ENCODE measurements around the gene FYB1.

Gene FYB1

DNA sequence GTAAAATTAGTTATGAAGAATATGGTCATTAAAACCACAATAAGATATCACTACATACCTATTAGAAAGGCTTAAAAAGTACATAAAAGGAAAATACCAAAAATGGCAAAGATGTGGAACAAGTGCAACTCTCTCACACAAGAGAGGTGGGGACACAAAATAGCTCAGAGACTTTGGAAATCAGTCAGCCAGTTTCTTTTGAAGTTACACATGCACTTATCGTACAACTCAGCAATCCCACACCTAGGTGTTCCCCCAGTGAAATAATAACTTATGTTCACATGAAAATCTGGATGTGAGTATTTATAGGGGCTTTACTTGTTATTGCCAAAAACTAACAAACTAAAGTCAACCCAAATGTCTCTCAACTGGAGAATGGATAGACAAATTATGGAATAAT lies 135.4 kb downstream of the FYB1 start:
- no peak for DNase-seq (ENCODE audit: low spot score)

DNA sequence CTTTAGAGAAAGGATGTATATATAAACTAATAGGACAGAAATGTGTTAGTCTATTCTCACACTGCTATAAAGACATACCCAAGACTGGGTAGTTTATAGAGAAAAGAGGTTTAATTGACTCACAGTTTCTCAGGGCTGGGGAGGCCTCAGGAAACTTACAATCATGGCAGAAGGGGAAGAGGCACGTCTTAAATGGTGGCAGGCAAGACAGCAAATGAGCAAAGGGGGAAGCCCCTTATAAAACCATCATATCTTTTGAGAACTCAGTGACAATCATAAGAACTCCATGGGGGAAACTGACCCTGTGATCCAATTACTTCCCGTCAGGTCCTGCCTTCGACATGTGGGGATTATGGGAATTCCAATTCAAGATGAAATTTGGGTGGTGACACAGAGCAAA lies 136.4 kb downstream of the FYB1 start:
- no peak for DNase-seq (ENCODE audit: low spot score)

DNA sequence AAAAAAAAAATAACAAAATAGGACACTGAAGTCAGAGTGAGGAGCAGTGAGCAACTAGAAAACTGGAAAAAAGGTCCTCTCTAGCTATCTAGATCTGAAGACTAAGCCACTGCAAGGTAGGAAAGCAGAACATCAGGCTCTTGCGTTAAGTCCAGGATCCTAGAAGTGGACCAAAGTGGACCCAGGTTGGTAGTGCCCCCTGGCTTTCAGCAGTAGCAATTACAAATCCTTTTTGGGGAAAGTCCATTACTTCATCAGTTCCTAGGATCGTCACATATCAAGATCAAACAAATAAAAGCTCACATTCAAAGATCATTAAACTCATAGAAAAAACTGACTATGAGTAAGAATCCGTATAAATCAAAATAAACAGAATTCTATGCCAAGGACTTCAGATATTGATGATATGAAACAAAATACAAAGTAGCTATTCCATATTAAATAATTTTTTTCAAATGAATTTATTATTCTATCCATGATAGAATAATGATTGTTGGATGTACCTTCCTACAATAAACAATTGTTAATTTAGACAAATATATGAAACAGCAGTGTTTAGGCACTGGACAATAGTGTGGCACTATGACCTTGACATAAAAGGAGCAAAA lies 138.7 kb downstream of the FYB1 start:
- DNase-seq (ENCODE audit: low spot score), result peak; percentile 48

DNA sequence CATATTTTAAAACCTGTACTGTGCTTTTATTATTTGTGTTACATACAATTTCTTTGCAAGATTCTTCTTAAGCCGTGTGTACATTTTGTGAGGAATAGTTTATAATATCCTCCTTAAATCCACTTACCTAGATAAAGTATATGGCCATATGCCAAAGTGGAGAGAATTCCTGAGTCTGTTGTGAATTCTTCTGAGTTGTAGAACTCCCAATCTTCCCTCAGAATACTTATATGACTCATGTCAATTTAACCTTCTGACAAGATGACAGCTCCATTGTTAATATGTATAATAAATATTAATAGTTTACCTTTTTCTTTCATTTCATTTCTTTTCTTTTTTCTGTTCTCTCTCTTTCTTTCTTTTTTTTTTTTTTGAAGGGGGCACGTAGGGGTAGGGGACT lies 139.2 kb downstream of the FYB1 start:
- no peak for DNase-seq (ENCODE audit: low spot score)

DNA sequence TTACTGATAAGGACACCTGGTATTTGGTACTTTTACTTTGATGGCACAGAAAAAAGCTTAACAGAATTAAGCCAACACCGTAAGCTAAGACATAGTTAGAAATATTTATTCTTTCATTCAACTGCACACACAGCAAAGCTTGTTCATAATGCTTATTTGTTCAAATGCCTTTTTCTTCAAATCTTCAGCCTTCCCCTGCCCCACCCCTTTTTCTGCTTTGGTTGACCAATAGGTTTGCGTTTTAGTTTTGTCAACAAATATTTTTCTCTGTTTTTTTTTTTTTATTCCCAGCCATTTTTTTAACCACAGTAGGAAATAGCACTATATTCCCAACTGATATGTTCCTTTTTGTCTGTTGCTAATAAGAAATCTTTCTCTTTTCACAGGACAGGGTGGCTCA lies 140.2 kb downstream of the FYB1 start:
- no peak for DNase-seq (ENCODE audit: low spot score)

DNA sequence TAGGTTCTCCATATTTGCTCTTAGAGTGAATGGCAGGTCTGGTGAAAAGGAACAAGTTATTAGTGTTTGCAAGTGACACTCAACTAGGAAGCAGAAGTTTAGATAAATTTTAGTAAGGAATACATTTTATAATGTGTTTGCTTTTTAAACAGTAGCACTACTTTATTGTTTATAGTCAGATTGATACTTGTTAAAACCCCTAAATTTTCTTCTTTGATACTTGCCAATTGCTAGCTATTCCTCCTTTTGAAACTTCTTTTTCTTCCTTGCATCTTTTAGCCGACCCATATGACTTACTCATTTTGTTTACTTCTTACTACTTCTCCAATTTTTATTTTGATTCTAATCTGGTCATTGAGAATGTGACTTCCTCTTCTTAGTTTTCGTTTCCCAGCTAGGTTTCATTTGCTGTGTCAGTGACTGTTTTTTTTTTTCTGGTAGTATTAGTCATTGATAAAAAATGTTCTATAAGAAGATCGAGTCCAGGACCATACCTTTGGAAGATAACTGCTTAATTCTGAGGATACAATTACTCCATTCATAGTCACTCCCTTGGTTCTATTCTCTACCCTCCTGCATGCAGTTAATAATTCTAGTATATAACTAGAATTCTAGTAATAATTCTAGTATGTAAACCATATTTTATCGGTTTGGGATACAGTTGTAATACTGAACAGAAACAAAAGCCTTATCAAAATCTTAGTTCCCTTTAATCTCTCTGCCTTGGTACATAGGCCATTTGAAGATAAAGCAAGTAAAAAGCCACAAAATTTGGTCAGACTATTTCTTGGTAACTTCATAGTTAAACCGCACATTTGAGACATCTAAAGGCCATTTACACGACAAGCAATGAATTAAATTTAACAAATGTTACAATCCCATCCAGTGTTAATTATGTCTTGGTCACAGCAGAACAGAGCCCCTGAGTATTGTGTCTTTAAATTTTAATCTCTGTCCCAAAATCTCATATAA lies 142.3 kb downstream of the FYB1 start:
- no peak for DNase-seq (ENCODE audit: low spot score)

DNA sequence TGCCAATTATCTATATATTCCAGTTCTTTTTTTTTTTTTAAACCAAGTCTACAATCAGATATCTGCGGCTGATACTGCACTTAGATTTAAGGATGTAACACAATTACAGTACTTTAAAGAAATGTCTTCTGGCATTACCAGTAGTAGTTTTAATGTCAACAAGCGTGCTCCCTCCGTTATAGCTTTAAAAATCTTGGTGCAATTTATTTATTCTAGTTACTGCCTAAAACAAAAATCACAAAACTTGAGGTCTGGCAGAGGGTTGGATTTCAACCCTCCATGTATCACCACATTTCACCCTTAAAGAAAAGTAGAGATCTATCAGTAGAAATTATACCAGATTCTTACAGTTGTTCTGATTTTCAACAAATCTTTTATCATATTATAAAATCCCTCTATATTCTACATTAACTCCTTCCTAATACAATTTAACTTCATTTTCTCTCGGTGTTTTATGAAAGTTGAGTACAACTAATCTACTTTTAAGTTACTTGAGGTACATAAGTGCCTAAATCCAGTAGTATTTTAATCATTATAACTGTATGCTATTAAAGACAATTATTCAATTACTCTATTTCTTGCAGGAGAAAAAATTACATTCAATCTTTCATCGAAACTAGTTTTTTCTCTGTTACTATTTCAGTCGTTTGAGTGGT lies 143.1 kb downstream of the FYB1 start:
- no peak for DNase-seq (ENCODE audit: low spot score)

DNA sequence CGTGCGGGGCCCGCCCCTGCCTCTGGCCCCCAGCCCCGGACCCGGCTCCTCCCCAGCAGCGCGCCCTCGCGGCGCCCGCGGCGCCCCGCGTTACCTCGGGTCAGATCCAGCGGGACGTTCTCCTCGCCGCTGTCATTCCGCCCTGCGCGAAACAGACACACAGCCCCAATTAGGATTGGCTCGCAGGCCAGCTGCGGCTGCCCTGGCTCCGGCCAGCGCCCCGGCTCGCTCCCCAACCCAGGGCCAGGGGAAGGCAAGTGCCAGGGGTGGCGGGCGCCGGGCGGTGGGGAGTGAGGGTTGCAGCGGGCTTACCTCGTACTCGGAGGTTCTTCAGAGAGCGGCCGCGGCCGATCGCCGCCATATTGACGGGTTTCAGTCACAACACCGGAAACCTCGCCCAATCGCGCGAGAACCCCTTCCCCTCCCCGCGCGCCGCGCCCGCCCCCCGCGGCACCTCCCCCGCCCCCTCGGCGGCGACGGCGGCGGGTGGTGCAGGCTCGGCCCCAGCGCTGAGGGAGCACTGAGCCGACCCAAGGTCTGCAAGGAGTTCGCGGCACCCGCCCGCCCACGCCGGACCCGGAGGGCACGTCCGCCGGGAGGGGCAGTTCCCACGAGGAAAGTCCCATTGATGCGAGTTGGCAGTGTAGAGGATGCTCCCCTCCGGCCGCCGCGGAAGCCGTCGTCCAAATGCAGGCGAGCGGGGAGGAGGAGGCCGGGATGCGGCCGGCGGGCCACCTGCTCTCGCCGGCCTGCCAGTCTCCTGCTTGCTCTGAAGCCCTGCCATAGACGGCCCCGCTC lies 145.1 kb downstream of the FYB1 start, which contains the start of gene RICTOR:
RICTOR (minus strand) TSS at position 383 of the 798 bp plus-strand sequence; CDS start at position 361, 22 bp downstream.
- DNase-seq (ENCODE audit: low spot score), result peak; percentile 91

DNA sequence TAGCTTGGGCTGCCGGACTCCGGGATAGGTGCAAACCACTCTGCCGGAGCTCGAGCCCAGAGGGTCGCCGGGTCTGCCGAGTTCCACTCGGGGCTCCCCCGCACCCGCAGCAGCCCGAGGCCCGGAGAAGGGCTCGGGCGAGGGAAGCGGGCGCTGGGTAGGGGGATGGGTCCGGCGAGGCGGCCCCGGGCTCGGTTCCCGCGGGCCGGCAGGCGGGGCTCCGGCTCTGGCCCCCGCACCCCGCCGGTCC lies 145.7 kb downstream of the FYB1 start:
- DNase-seq (ENCODE audit: low spot score), result no peak

DNA sequence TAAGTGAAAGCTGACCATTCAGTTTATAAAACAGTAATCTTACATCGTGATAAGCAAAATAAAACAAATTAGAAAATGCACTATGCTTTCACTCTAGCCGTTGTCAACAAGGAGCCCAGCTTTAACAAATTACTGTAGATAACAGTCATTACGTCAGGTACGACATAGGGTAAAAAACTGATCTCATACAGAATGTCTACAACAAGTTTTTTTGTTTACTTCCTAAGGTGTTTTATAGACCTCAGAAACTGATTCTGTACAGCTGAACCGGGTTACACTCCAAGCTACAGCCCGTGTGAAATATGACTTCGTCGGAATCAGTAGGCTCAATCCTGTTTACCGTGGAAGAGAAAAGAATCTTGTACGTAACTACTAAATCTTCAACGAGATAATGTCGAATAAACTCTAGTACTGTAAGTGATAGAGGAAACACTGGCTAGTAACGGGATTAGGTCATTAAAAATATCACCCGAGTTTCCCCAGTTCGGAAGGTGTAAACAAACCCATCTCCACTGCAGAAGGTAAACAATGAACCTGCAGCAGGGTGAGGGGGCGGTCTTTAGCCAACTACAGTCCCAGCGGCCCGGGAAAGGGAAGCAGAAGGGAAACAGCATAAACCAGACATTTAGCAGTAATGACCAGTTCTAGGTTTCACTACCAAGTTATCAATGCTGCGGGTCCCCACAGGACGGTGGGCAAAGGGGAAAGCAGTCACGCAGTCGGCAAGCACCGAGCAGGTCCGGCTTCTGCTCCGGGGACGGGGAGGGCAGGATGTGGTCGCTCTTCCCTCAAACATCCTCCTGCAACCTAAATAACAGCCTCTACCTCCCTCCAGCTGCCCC lies 146.2 kb downstream of the FYB1 start:
- peak; percentile 54 for DNase-seq (ENCODE audit: low spot score)

DNA sequence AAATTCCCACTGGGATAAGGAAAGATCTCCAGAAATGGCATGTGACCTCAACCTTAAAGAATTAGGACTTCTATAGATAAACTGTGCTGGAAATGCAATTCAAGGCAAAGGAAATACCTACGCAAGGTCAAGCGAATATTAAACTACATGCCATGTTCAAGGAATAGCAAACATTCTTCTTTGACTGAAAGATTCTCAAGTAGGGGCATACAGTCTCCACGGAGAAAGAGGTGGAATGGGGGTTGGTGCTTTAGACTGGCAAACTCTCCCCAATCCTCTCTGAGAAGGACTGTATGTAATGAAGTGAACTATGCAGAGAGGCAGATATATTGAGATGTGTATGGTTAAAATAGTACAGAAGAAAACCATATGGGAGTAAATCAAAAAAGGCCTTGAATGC lies 151.3 kb downstream of the FYB1 start:
- no peak for DNase-seq (ENCODE audit: low spot score)

DNA sequence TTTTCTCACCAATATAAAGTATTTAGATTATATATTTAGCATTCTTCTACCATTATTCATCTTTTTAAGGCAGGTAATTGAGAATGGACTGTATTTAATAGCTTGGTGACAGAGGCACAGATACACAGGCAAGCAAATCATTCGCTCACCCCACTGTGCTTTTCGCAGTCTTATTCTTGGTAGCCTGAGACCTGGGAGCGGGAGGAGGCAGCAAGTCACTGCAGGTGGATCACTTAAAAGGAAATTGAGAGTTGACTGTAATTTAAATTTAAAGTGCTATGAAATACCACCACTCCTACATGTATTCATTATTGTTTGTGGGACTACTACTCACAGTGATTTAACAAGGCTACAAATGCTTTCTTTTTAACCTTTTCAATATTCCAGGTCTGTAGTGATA lies 154.9 kb downstream of the FYB1 start:
- DNase-seq (ENCODE audit: low spot score), result no peak

DNA sequence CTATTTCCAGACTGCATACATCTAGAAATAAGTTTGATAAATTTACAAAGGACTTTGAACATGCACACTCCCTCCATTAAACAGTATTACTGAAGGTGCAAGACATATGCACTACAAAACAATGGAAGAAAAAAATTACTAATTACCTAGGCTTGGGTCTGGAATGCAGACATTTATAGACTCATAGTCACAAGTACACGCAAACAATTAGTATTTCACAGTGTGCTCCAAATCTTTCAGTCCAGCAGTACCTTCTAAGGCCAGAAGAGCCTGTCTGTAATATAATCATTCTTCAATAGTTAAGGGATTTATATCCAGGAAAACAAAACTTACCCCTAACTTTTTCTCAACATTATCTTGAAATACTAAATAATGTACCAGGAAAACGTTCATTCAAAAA lies 156.3 kb downstream of the FYB1 start:
- DNase-seq (ENCODE audit: low spot score), result no peak

DNA sequence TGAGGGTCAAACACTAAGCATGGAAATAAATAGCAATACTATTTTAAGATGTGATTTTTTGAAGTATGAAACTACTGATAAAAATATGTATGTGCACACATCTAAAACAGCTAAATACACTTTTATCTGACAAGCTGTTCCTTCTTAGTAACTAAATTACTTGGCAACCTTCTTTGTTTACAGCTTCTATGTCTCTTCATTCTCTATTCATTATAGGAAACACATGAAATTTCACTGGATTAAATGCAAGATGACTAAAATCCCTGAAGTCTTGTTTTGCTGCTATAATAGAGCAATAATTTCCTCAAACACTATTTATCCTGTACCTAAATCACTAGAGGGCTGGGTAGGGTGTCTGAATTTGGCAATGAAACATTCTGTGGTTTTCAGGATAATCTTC lies 156.8 kb downstream of the FYB1 start:
- no peak for DNase-seq (ENCODE audit: low spot score)

DNA sequence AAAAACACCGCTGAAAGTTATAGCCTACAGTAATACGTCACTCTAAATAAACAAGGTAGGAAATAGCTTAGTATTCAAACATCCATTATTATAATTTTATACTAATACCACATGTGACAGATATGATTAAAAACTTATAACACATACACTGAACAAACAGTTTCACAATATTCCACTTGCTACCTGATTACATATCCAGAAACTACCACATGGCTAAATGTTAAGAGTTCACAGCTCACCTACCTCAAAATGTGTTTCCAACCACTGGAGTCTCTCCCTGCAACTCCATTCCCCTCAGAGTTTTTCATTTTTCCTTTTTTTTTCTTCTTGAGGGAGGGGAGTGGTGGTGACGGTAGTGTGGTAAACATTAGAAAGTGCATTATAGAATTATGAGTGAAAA lies 157.3 kb downstream of the FYB1 start:
- DNase-seq (ENCODE audit: low spot score), result no peak

DNA sequence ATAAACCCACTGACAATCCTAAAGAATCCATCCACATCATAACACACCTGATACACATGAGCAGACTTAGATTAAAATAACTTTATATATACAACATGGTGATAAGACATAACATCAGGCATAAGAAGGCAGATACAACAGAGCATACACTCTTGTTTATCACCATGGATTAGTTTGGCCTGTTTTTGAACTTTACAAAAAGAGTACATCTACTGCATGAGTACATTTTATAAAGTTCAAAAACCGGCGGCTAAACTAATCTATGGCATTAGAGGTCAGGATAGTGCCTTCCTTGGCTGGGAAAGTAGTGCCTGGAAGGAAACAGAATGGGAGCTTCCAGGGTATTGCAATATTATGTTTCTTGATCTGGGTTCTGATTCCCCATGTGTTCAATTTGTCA lies 160.3 kb downstream of the FYB1 start:
- DNase-seq (ENCODE audit: low spot score), result no peak

DNA sequence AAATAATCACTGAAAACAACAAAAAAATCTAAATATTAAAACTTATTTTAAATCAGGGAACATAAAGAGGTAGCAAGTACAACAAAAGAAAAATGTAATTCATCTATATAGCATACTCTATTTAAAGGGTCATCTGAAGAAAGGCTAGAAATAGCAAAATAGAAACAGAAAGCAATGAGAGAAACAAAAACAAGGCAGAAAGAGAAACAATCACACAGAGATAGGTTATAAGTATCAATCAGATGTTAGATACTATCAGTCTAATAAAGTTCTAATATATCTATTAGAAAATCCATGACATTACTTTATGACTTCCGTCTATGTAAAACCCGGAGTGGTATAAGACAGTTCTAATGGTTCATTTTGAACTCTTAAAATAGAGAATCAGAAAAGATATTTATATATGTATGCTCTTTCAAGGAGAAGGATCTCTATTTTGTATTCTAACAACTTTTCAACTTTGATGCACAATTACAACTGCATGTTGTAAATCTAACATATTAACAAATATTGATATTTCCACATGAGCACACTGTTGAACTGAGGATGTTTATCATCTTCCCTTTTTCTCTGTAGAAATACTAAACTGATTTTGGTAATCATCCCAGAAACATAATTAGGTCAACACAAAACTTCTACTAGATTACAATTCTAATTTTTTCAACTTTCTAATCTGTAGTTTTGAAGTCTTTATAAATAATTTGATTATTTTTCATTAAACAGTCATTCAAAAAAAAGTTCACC lies 161.0 kb downstream of the FYB1 start:
- DNase-seq (ENCODE audit: low spot score), result no peak

DNA sequence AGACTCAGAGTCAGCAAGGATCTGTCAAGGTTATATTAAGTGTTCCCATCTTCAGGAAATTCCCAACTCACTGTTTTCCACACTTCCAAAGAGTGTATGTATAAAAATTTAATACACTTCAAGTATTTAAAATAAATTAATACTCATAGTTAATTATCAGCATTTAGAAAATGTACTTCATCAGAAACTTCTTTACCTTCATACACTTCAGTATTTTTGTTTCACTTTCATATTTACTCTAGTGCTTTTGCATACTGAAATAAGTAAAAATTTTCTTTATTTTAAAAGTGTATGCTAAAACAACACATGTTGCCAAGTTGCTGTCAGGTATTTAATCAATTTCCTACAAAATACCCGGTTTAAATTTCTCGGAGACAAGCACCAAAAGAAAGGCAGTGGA lies 161.6 kb downstream of the FYB1 start:
- no peak for DNase-seq (ENCODE audit: low spot score)

DNA sequence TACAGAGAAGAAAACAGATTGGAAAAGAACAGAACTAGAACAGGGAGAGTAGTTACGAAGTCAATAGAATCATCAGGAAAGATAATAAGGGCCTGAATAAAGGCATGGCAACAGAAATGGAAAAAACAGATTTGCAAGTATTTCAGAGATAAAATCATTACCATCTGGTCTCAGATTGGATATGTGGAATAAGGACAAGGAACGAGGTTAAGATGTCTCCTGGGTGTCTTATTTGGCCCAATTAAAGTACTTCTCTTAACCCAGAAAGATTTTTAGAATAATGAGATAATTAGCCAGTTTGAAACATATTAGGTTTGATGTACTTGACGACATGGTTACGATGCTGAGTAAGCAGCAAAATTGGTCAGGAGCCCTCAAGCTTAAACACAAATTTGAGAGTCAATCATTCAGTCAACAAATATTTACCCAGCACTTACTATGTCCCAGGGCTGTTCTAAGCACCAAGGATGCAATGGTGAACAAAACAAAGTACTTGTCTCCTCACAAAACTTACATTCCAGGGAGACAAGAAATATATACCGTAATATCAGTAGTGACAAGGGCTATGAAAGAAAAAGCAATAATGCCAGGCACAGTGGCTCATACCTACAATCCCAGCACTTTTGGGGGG lies 163.5 kb downstream of the FYB1 start:
- DNase-seq (ENCODE audit: low spot score), result no peak
